AG04450 (cell line): Measurements from ENCODE around the gene PLCH2. TPM values are rescaled to one million over a fixed set of nuclear protein-coding genes. Genes with fewer than 3 reads are reported as not detected.

Source experiments
- CTCF ChIA-PET: fragments of 300-600, 350-600 bp; formaldehyde crosslinking; extraction: SDS; loops from one replicate; lab custom pipeline; 2022; ENCODE audit warnings: antibody characterized with exemption, inconsistent platforms; lab: Charles Lee
- POLR2A ChIA-PET: fragments of 350-600 bp; formaldehyde crosslinking; extraction: SDS; loops from one replicate; lab custom pipeline; 2021; ENCODE audit warnings: antibody characterized with exemption, inconsistent platforms; lab: Yijun Ruan, JAX
- DNase-seq: peaks from one replicate; pipeline ENCODE4 v3.0.0-alpha.2; 2011; ENCODE audit warnings: low read depth, low spot score
- H3K27ac ChIP-seq: one replicate; pipeline ENCODE4 v1.5.1; 2012; ENCODE audit warnings: low read depth, low read length, control low read depth
- H3K27me3 ChIP-seq: one replicate; pipeline ENCODE4 v1.6.0; 2012; ENCODE audit warnings: low read length; ENCODE audit not compliant: control insufficient read depth, insufficient read depth
- H3K4me3 ChIP-seq: 2 replicates; pipeline ENCODE4 v1.5.1; 2011; ENCODE audit warnings: mild to moderate bottlenecking, low read depth, low read length, control low read depth
- H3K9me3 ChIP-seq: 2 replicates; pipeline ENCODE4 v1.5.1; 2012; ENCODE audit warnings: low read length; ENCODE audit not compliant: control insufficient read depth, insufficient read depth
- CTCF ChIP-seq: IDR thresholded peaks from 2 replicates; pipeline ENCODE4 v1.5.1; 2011; ENCODE audit warnings: low read depth, low read length, control low read depth, inconsistent platforms
- polyA plus RNA-seq: library from polyadenylated mRNA; depleted of rRNA; stranded (reverse); fragments of >200 nt; gene quantifications from 2 replicates; pipeline ENCODE4 v1.2.3, GENCODE V29; 2011

Gene PLCH2
- polyA plus RNA-seq, 1 experiment: 0.06 TPM

- POLR2A ChIA-PET: no interaction called here
- no peak for TF ChIP-seq CTCF
- Histone ChIP-seq H3K27me3 (no peaks in the 10 kb centered on the region), H3K27ac (no peak overlapping the region), H3K9me3 (no peaks in the 10 kb centered on the region; the same call in 1 of the 2 replicates), H3K4me3 (no peak overlapping the region)
- CTCF ChIA-PET: no interaction called here
- DNase-seq: no peak
Observed at GRCh38 chr1:2522230-2522629, 46.1 kb downstream of the PLCH2 start.

DNA sequence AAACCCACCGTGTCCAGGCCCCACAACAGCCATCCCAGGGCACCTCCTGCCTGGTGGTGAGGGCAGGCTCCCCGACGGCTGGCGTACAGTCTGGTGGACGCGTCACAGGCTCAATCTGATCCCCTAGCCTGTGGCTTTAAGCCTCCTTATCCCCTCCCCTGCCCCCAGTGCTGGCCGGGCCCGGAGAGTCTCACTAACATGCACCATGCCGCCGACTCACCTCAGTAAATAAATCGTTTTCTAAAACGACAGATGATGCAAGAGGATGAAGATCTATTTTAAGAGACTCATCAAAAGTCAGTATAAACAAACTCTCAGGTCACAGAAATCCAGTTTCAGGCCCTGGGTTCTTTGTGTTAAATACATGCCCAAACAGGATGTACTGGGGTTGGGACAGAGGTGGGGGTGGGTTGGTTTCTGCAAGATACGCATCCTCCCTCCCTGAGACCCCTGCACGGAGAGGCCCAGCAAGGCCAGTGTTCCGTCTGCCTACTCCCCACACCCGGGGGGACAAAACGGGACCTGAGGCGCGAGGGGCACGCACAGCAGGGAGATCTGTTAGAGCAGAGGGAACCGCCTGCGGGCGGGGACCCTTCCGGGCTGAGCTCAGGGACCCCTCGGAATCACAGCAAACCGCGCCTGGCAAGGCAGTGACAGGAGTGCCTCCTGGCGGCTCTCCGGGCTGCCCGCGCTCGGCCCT is 47.3 kb downstream of the PLCH2 start:
- ChIA-PET POLR2A (interaction anchor here (0.6 kb wide), 1 partner anchor 25 kb away, joined by 5 read pairs; no protein-coding TSS in a partner anchor), CTCF (interaction anchor here (1.0 kb wide), 1 partner anchor 795 kb away, joined by 4 read pairs; no protein-coding TSS in a partner anchor)
- peak overlapping the region; percentile 38 for H3K4me3 ChIP-seq
- H3K9me3 ChIP-seq: no peaks in the 10 kb centered on the region; the same call in 1 of the 2 replicates
- peaks cover 5% of the 10 kb centered on the region for H3K27me3 ChIP-seq
- peak overlapping the region; percentile 75 for H3K27ac ChIP-seq
- no peak for DNase-seq
- TF ChIP-seq CTCF: 0 out of 2 replicates have a peak, but pooled peaks have one; percentile 24

DNA sequence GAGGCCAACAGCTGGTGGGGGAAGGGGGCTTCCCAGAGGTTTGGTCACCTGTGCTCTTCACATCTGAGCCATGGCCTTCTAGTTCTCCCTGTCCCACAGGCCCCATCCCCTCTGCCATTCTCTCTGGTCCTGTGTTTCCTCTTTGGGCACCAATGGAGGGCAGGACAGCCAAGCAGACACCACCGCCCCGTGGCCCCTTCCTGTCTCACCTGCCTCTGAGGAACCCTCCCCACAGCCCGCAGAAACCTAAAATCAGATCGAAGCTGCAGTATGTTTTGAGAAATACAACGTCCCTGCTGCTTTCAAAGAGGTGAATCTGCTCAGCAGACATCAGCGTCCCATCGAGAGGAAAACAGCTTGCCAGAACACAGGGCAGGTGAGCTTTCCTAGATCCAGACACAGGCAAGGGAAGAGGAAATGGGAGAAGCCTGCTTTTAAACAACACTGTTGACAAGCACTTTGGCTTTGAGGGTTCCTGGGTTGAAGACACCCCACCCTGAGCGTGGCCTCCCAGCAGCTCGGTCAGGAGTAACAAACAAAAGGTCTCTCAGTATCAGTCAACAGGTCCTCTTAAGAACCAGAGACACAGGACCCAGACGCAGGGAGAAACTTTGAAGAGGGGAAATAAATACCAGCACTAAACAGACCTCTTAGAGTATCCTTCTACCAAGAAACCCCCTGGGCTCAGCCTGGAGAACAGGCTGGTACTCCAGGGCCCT is 48.0 kb downstream of the PLCH2 start:
- H3K27ac ChIP-seq: peak overlapping the region; percentile 75
- peak overlapping the region; percentile 86 for H3K4me3 ChIP-seq
- TF ChIP-seq CTCF: no peak
- no peak for DNase-seq
- CTCF ChIA-PET: interaction anchor here (1.0 kb wide), 1 partner anchor 795 kb away, joined by 4 read pairs; no protein-coding TSS in a partner anchor
- H3K9me3 ChIP-seq: no peaks in the 10 kb centered on the region; the same call in 1 of the 2 replicates
- peaks cover 11% of the 10 kb centered on the region for H3K27me3 ChIP-seq
- POLR2A ChIA-PET: interaction anchor here (0.6 kb wide), 1 partner anchor 24 kb away, joined by 5 read pairs; no protein-coding TSS in a partner anchor

DNA sequence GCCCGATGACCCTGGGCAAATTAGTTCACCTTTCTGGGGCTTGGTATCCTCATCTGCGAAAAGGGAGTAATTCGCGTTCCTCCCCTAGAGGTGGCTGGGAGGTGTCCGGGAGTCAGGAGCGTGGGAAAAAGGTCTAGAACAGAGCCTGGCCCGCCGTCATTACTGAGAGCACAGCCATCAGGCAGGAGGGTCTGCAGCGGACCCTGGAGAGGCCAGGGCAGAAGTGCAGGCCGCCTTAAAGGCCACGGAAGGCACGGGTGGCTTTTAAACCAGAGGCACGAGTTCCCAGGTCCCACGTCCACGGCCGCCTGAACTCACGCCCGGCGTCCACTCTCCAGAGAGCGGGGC is 49.5 kb downstream of the PLCH2 start:
- no peak overlapping the region for H3K27ac ChIP-seq
- H3K27me3 ChIP-seq: peaks cover 20% of the 10 kb centered on the region
- no peak for TF ChIP-seq CTCF
- H3K4me3 ChIP-seq: peak overlapping the region; percentile 86
- POLR2A ChIA-PET: interaction anchor here (0.6 to 1.3 kb wide), 4 partner anchors 10 to 113 kb away, joined by 3 to 7 read pairs (median 3); no protein-coding TSS in a partner anchor
- H3K9me3 ChIP-seq: no peaks in the 10 kb centered on the region; the same call in 1 of the 2 replicates
- no peak for DNase-seq
- CTCF ChIA-PET: interaction anchor here (1.2 kb wide), 1 partner anchor 22 kb away, joined by 3 read pairs; no protein-coding TSS in a partner anchor
